Activated CD8-positive, alpha-beta memory T cell treated with anti-CD3 and anti-CD28 coated beads for 36 hours (primary cell): Measurements from ENCODE around the gene GHDC. TPM values are rescaled to one million over a fixed set of nuclear protein-coding genes. Genes with fewer than 3 reads are reported as not detected.

Source experiments
- CTCF ChIA-PET: fragments of 350-600 bp; sonication (Branson Sonifier 250); formaldehyde crosslinking; loops from one replicate; lab custom pipeline; 2021; ENCODE audit warnings: antibody characterized with exemption; lab: Charles Lee
- POLR2A ChIA-PET: fragments of 350-600 bp; sonication (Branson Sonifier 250); formaldehyde crosslinking; loops from one replicate; lab custom pipeline; 2021; ENCODE audit warnings: antibody characterized with exemption; lab: Charles Lee
- total RNA-seq, 2 experiments: library from RNA; stranded (reverse); gene quantifications; one replicate each; pipeline ENCODE4 v1.2.3, GENCODE V29; 2021

GHDC gene
- total RNA-seq, 2 experiments from 2014 or later = 19.2 to 20.0 TPM

GRCh38 chr17:42187833-42188232 lies 6.5 kb downstream of the GHDC start:
- POLR2A ChIA-PET = interaction anchor here (0.6 kb wide), 1 partner anchor 46 kb away, joined by 3 read pairs; no protein-coding TSS in a partner anchor
- CTCF ChIA-PET = interaction anchor here (0.5 to 0.8 kb wide), 4 partner anchors 23 to 173 kb away, joined by 3 read pairs; no protein-coding TSS in a partner anchor

DNA sequence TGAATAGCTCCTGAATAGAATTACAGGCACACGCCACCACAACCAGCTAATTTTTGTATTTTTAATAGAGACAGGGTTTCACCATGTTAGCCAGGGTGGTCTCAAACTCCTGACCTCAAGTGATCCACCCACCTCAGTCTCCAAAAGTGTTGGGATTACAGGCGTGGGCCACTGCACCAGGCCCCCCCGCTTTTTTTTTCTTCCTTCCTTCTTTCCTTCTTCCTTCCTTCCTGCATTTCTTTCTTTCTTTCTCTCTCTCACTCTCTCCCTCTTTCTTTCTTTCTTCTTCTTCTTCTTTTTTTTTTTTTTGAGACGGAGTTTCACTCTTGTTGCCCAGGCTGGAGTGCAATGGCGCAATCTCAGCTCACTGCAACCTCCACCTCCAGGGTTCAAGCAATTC lies 8.1 kb downstream of the GHDC start:
- CTCF ChIA-PET = interaction anchor here (0.8 kb wide), 1 partner anchor 113 kb away, joined by 5 read pairs; no protein-coding TSS in a partner anchor

GRCh38 chr17:42185621-42185930 lies 8.7 kb downstream of the GHDC start:
- POLR2A ChIA-PET = interaction anchor here (1.1 kb wide), 1 partner anchor 8 kb away, joined by 3 read pairs; no protein-coding TSS in a partner anchor
- CTCF ChIA-PET = interaction anchor here (0.7 to 1.8 kb wide), 2 partner anchors 8 to 62 kb away, joined by 3 to 7 read pairs; partner anchors contain the start of gene GHDC

More for the DNA sequence above, 8.1 kb downstream of the GHDC start:
- POLR2A ChIA-PET = interaction anchor here (0.6 to 0.7 kb wide), 2 partner anchors 321 to 1025 kb away, joined by 4 to 8 read pairs; partner anchors contain the start of gene TMEM106A

- POLR2A ChIA-PET = interaction anchor here (0.6 to 1.1 kb wide), 3 partner anchors 9 to 91 kb away, joined by 3 to 6 read pairs (median 3); no protein-coding TSS in a partner anchor
- CTCF ChIA-PET = interaction anchor here (0.5 to 1.8 kb wide), 9 partner anchors 9 to 221 kb away, joined by 3 to 7 read pairs (median 3); partner anchors contain the start of genes GHDC and NKIRAS2
Observed at GRCh38 chr17:42184713-42185620, 9.3 kb downstream of the GHDC start, which contains the start of gene HCRT. HCRT (minus strand) TSS chr17:42185452; CDS start chr17:42185365, 87 bp downstream.

DNA sequence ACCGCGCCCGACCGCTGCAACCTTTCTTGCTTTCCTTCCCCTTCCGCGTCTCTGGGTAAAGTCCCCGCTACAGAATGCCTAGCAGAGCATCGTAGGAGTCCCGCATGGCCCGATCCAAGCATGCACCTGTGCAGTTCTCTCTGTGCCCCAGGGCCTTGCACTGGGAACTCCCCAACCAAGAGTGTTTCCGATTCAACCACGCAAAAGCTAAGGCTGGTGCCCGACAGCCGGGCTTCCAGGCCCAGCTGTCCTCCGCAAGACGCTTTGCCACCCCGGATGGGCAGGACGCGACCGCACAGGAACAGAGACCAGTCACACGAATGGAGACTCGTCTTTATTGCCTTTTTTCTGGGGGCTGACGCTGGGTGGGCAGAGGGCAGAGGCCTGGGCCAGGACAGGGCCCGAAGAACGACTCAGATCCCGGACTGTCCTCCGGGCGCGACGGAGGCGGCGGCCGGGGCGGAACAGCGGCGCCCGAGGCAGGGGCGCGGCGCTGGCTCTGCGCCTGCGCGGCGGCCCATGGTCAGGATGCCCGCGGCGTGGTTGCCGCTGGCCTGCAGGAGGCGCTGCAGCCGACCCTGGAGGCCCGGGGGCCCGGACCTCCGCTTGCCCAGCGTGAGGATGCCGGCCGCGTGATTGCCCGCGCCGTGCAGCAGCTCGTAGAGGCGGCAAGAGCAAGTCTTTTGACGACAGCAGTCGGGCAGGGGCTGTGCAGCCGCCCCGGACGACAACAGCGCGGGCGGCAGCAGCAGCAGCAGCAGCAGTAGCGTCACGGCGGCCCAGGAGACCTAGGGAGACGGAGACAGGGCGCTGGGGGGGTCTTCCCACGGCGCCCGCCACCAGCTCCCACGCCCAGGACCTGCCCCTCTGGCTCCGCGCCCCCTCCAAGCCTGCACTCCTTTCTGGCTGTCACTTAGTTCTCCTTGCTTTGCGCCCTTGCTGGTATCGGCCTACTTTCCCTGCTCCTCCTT lies 10.3 kb downstream of the GHDC start:
- CTCF ChIA-PET = interaction anchor here (0.5 to 1.8 kb wide), 10 partner anchors 10 to 1579 kb away, joined by 3 to 7 read pairs (median 3); partner anchors contain the start of genes GHDC and NKIRAS2

GRCh38 chr17:42182927-42183734 lies 11.2 kb downstream of the GHDC start:
- POLR2A ChIA-PET = interaction anchor here (1.0 to 1.3 kb wide), 2 partner anchors 10 to 12 kb away, joined by 3 read pairs; partner anchors contain the start of gene GHDC
- CTCF ChIA-PET = interaction anchor here (1.0 to 1.4 kb wide), 4 partner anchors 19 to 1578 kb away, joined by 3 to 4 read pairs (median 3); partner anchors contain the start of gene NKIRAS2

More for the DNA sequence above, 10.3 kb downstream of the GHDC start:
- POLR2A ChIA-PET = interaction anchor here (0.6 to 1.3 kb wide), 5 partner anchors 10 to 92 kb away, joined by 3 to 6 read pairs (median 3); partner anchors contain the start of gene GHDC

GRCh38 chr17:42181851-42182207 lies 12.5 kb downstream of the GHDC start:
- ChIA-PET CTCF (interaction anchor here (0.6 to 1.9 kb wide), 9 partner anchors 8 to 263 kb away, joined by 3 to 7 read pairs (median 4); partner anchors contain the start of genes ACLY, DNAJC7 and GHDC), POLR2A (interaction anchor here (0.6 to 1.1 kb wide), 2 partner anchors 12 to 242 kb away, joined by 3 to 8 read pairs; partner anchors contain the start of gene GHDC)

- ChIA-PET POLR2A (interaction anchor here (0.6 to 1.1 kb wide), 2 partner anchors 13 to 242 kb away, joined by 3 to 8 read pairs; partner anchors contain the start of gene GHDC), CTCF (interaction anchor here (0.6 to 1.9 kb wide), 11 partner anchors 9 to 262 kb away, joined by 3 to 7 read pairs (median 4); partner anchors contain the start of genes ACLY, DNAJC7 and GHDC)
Observed at GRCh38 chr17:42180922-42181850, 13.1 kb downstream of the GHDC start, which contains the start of gene KCNH4. KCNH4 (minus strand) TSS chr17:42181142; CDS start chr17:42180945, 197 bp downstream.

GRCh38 chr17:42180411-42180921 lies 13.8 kb downstream of the GHDC start:
- POLR2A ChIA-PET = interaction anchor here (0.6 kb wide), 1 partner anchor 87 kb away, joined by 3 read pairs; no protein-coding TSS in a partner anchor
- CTCF ChIA-PET = interaction anchor here (0.6 to 1.9 kb wide), 9 partner anchors 10 to 133 kb away, joined by 3 to 7 read pairs (median 4); partner anchors contain the start of gene GHDC

DNA sequence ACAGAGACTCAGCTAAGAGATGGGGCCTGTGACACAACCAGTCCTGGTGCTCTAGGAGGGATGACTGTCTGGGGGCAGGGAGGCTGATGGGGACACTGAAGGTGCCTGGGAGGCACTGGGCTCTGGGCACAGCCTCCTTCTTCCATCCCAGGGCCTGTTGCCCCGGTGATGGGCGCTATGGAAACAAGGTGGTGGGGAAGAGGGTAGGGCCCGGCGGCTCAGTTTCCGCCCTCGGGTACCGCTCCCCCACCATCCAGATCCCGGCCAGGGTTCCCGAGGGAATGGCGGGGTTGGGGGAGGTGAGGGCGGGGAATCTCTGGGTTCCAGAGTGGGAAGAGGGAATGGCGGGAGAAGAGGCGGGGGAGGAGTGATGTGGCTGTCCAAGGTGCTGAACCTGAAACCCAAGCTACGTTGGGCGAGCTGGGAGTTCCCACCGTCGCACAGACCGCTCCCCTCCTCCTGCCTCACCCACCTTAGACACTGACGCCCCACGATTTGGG lies 14.3 kb downstream of the GHDC start:
- CTCF ChIA-PET = interaction anchor here (0.5 to 1.8 kb wide), 9 partner anchors 14 to 1758 kb away, joined by 3 to 6 read pairs (median 4); partner anchors contain the start of gene GHDC

GRCh38 chr17:42179335-42179734 lies 15.0 kb downstream of the GHDC start:
- ChIA-PET CTCF (interaction anchor here (0.6 to 1.1 kb wide), 6 partner anchors 16 to 214 kb away, joined by 3 to 4 read pairs (median 3); no protein-coding TSS in a partner anchor), POLR2A (no interaction called here)

More for the DNA sequence above, 14.3 kb downstream of the GHDC start:
- POLR2A ChIA-PET = interaction anchor here (0.6 kb wide), 1 partner anchor 87 kb away, joined by 3 read pairs; no protein-coding TSS in a partner anchor

DNA sequence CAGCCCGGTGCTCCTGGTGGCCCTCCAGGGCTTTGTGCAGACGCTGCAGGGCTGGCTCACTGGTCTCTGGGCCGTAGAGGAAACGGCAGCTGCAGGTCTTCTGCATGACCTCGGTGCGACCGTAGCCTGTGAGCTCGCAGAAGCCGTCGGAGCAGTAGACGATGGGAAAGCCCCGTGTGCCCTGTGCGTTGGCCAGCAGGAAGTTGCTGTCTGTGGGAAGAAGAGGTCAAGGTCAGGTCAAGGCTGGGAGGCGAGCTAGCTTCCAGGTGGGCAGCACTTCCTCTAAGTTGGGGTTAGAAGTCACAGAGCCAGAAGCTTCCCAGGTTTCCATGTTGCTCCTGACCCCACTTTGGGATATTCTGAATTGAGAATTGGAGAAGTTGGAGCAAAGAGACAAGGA lies 15.5 kb downstream of the GHDC start:
- ChIA-PET POLR2A (interaction anchor here (0.6 kb wide), 1 partner anchor 196 kb away, joined by 6 read pairs; no protein-coding TSS in a partner anchor), CTCF (interaction anchor here (0.6 to 1.1 kb wide), 4 partner anchors 15 to 171 kb away, joined by 3 to 4 read pairs (median 3); no protein-coding TSS in a partner anchor)

- ChIA-PET CTCF (no interaction called here), POLR2A (no interaction called here)
Observed at GRCh38 chr17:42177684-42178083, 16.6 kb downstream of the GHDC start.

DNA sequence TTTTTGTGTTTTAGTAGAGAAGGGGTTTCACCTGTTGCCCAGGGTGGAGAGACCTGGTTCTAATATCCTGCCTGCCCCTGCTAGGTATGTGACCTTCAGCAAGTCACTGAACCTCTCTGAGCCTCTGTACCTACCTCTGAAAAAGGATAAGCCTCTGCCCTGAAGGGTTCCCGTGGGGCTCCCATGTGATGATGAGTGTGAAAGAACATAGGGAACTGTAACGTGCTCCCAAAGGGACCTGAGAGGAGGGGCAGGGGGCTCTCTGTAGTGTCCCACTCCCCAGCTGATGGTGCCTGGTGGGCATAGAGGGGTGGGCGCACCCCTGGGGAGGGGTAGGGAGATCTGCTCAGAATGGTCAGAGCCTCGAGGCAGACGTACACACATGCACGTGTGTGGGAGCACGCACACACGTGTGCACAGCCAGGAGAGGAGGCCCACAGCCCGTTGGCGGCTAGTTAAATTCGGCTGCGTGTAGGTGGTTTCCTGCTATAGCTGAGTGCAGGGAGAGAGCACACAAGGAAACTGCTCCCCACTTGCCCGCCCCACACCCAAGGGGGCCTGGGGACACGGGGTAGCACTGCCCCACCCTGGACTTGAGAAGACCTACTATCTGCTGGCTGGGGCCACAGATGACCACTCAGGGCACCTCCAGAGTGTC lies 20.0 kb downstream of the GHDC start:
- POLR2A ChIA-PET = interaction anchor here (0.5 kb wide), 1 partner anchor 488 kb away, joined by 5 read pairs; no protein-coding TSS in a partner anchor
- CTCF ChIA-PET = interaction anchor here (0.6 kb wide), 1 partner anchor 15 kb away, joined by 8 read pairs; no protein-coding TSS in a partner anchor
